Retinal pigment epithelial cell (primary cell): ENCODE data around the gene SPINK4.

ENCODE experiments used
- DNase-seq: peaks from one replicate; pipeline ENCODE4 v3.0.0-alpha.2; 2010; ENCODE audit warnings: low read depth
- H3K4me3 ChIP-seq: 2 replicates; pipeline ENCODE4 v1.5.1; 2011; ENCODE audit warnings: mild to moderate bottlenecking, low read length, control low read depth, moderate library complexity
- TF ChIP-seq, protein P1 (sequence below): conservative IDR thresholded peaks from 2 replicates; pipeline ENCODE4 v1.5.1; 2011; ENCODE audit warnings: low read depth, low read length, control low read depth, inconsistent platforms

The SPINK4 gene

DNA sequence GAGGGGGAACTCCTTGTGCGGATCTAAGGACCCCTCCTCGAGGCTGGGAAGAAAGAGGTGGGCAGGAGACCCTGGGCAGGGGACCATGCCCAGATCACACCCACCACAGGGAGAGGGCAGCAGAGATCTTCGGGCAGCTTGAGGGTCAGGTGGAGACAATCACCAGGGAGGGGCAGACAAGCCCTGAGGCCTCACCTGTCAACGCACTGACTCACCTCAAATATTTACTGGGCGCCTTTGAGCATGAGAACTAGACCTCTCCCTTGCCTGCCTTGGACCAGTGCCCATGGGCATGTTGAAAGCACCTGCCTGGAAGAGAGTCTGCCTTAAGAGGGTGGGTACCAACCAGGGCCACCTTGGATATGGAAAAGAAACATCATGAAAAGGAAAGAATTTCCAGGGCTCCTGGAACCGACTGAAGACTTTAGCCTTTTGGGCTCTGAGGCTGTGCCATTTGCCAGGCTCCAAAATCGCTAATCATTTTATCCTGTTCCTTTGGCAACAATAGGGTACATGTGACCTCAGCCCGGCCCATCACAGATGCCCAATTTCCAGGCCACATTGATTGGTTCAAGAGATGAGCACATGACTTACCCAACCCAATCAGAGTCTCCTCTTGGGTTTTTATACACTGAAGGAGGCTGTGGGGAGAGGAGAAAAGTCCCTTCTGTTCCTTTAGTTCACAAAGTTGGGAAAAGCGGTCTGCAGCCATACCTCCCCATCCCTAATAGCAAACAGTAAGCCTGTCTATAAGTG, 10.4 kb upstream of the SPINK4 start:
- no peak for DNase-seq
- TF ChIP-seq, protein P1, sequence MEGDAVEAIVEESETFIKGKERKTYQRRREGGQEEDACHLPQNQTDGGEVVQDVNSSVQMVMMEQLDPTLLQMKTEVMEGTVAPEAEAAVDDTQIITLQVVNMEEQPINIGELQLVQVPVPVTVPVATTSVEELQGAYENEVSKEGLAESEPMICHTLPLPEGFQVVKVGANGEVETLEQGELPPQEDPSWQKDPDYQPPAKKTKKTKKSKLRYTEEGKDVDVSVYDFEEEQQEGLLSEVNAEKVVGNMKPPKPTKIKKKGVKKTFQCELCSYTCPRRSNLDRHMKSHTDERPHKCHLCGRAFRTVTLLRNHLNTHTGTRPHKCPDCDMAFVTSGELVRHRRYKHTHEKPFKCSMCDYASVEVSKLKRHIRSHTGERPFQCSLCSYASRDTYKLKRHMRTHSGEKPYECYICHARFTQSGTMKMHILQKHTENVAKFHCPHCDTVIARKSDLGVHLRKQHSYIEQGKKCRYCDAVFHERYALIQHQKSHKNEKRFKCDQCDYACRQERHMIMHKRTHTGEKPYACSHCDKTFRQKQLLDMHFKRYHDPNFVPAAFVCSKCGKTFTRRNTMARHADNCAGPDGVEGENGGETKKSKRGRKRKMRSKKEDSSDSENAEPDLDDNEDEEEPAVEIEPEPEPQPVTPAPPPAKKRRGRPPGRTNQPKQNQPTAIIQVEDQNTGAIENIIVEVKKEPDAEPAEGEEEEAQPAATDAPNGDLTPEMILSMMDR = peak; percentile 32
- H3K4me3 ChIP-seq = no peak overlapping the region

DNA sequence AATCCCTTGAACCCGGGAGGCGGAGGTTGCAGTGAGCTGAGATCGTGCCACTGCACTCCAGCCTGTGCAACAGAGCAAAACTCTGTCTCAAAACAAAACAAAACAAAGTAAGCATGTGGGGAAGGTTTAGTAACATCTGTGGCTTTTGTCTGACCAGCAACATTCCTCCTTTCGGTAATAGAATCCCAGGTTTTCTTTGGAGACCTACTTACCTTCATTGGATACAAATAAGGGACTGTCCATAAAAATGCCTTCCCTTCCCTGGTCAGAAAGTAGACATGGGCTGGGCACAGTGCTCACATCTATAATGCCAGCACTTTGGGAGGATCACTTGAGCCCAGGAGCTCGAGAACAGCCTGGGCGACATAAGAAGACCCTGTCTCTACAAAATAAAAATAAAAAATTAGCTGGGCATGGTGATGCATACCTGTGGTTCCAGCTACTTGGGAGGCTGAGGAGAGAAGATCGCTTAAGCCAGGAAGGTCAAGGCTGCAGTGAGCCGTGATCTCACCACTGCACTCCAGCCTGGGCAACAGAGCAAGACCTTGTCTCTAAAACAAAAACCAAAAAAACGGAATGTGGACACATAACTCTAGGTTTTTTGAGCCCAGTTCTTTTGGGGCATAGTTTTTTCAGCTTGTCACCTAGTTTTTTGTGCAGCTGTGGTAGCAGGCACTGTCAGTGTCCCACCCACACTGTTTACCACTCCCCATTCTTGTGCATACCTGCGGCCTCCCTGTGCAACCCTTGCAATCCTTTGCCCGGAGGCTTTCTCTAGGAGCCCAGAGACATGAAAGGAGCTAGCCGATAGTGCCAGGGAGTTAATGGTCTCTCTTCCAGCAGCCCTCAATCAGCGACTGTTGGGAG, 9.0 kb upstream of the SPINK4 start:
- TF ChIP-seq, protein P1 = no peak
- DNase-seq = no peak
- no peak overlapping the region for H3K4me3 ChIP-seq

DNA sequence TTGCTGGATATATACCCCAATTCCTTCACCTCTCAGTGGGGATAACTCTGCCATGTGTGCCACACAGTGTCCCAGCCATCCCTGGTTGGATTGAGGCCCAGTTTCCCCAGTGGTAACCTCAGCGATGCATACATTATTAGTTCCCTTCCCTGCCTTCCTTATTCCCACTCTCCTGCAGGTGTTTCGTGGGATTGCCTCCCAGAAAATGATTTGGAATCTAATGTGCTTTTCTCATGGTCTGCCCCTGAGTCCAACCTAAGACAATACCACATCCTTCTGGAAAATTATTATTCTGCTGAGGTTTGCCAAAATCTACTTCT, 8.4 kb upstream of the SPINK4 start:
- no peak for DNase-seq
- TF ChIP-seq, protein P1 = no peak
- no peak overlapping the region for H3K4me3 ChIP-seq

DNA sequence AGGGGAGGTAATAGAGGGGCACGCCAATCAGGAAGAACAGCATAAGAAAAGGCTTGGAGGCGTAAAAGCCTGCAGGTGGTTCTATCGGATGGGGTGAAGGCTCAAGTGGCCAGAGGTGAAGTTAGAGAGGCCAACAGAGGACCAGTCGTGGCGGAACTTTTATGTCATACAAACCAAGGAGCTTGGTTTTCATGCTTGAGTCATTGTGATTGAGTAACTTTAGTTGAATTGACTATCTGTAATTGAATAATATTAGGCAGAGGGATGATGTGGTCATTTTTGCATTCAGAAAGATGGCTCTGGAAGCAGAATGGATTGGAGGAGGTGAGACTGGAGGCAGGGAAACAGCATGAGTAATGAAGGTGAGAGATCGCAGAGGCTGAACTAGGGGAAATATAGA, 7.2 kb upstream of the SPINK4 start:
- H3K4me3 ChIP-seq = no peak overlapping the region
- DNase-seq = no peak
- TF ChIP-seq, protein P1 = no peak

DNA sequence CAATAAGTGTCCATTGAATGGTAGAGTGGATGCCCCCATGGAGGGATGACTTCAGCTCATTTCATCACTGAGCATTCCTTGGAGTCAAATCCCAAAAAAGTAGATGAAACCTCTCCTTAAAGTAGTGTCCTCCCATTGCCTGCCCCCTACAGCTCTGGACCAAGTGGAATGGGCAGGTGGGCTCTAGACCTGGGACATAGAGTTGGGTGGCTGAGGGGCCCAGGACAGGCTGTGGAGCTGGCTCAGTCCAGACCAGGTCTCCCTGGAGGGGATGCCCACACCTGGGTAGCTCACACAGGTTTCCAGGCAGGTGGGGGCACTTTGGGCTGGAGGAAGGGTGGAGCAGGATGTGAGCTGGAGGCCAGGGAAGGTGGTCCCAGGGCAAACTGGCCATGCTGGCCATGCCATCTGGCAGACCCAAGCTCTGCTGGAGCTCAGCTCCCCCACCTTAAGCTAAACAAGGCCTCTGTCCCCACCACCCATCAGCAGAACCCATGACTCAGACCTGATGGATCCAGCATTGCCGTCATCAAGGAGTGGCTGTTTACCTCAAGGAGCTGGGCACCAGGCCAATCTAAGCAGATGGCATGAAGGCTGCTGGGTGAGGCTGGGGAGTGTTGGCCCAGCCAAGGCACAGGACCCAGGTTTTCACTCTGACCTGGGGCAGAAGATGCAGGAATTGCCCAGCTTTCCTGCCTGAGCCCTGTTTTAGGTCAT, 6.2 kb upstream of the SPINK4 start:
- DNase-seq = peak; percentile 98
- TF ChIP-seq, protein P1 = no peak
- no peak overlapping the region for H3K4me3 ChIP-seq

DNA sequence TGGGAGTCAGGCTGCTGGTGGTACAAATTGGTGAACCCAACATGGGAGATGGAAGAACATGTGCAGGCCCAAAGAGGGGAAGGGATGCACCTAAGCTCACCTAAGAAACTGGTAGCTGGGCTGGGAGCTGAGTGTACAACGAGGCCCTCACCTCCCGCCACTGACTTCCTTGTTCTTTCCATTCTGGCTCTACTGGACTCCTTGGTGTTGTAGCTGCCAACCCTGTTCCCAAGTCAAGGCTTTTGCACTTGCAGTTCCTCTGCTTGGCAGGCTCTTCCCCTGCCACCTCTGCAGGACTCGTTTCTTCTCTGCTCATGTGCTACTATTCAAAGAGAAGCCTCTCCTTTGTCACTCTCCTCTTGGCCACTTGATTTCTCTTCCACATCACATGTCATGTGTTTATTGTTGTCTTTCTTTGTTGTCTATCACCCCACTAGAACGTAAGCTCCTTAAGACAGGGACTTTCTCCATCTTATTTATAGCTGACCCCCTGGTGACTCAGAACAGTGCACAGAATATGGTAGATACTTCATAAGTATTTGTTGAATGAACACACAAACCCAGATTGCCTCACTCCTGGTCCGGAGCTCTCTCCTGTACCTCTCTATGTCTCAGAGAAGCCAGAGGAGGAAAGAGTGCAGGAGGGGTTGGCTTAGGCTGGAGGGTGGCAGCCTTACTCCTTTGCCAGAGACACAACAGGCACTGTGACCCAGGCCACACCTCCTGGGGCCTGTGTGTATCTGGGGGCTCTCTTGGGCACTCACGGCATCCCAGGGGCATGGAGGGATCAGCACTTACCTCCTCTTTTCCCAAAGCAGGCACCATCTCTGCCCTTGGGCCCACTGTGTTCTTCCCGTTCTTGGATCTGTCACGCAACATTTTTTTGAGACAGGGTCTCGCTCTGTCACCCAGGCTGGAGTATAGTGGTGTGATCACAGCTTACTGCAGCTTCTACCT, 5.2 kb upstream of the SPINK4 start:
- DNase-seq = no peak
- TF ChIP-seq, protein P1 = no peak
- H3K4me3 ChIP-seq = no peak overlapping the region
